Neural progenitor cell (in vitro differentiated cells): ENCODE data around the gene AUTS2. TPM values are rescaled to one million over a fixed set of nuclear protein-coding genes. Genes with fewer than 3 reads are reported as not detected.

ENCODE experiments used
- DNase-seq: peaks from one replicate; pipeline ENCODE4 v3.0.0-alpha.2; 2016; ENCODE audit warnings: low spot score
- H2AFZ ChIP-seq: fragments of 200-600 bp; sonication (generic); replicated peaks from 2 replicates; pipeline ENCODE4 v1.6.1; 2016; ENCODE audit warnings: antibody characterized with exemption
- H3F3A ChIP-seq: fragments of 200-600 bp; sonication (generic); 2 replicates; pipeline ENCODE4 v1.6.1; 2016; ENCODE audit warnings: antibody characterized with exemption, low read depth
- H3K27ac ChIP-seq: fragments of 200-600 bp; sonication (generic); 2 replicates; pipeline ENCODE4 v1.5.1; 2016; ENCODE audit warnings: mild to moderate bottlenecking
- H3K27me3 ChIP-seq: fragments of 200-600 bp; sonication (generic); 2 replicates; pipeline ENCODE4 v1.6.1; 2016; ENCODE audit warnings: mild to moderate bottlenecking, moderate library complexity
- H3K36me3 ChIP-seq: fragments of 200-600 bp; sonication (generic); 2 replicates; pipeline ENCODE4 v1.5.1; 2016
- H3K4me1 ChIP-seq: fragments of 200-600 bp; sonication (generic); 2 replicates; pipeline ENCODE4 v1.6.1; 2016; ENCODE audit warnings: mixed run types
- H3K4me2 ChIP-seq: fragments of 200-600 bp; sonication (generic); 2 replicates; pipeline ENCODE4 v1.6.1; 2016
- H3K4me3 ChIP-seq: fragments of 200-600 bp; sonication (generic); 2 replicates; pipeline ENCODE4 v1.5.1; 2016
- H3K79me2 ChIP-seq: fragments of 200-600 bp; sonication (generic); 2 replicates; pipeline ENCODE4 v1.6.1; 2016; ENCODE audit warnings: low read depth
- H3K9ac ChIP-seq: fragments of 200-600 bp; sonication (generic); 2 replicates; pipeline ENCODE4 v1.6.1; 2016
- H3K9me3 ChIP-seq: fragments of 200-600 bp; sonication (generic); 2 replicates; pipeline ENCODE4 v1.5.1; 2016; ENCODE audit warnings: low read depth
- H4K20me1 ChIP-seq: fragments of 200-600 bp; sonication (generic); 2 replicates; pipeline ENCODE4 v1.6.1; 2016; ENCODE audit warnings: low read depth
- H3K27ac Mint-ChIP-seq: 3 replicates; pipeline ENCODE4 v1.8.0; 2021; ENCODE audit warnings: mixed read lengths
- H3K27me3 Mint-ChIP-seq: 2 replicates; pipeline ENCODE4 v1.8.0; 2022; ENCODE audit warnings: low read depth, mild to moderate bottlenecking, inconsistent platforms, moderate library complexity, mixed read lengths; ENCODE audit not compliant: insufficient read depth
- H3K36me3 Mint-ChIP-seq: 3 replicates; pipeline ENCODE4 v1.8.0; 2021; ENCODE audit warnings: mixed read lengths
- H3K4me1 Mint-ChIP-seq: 3 replicates; pipeline ENCODE4 v1.8.0; 2021; ENCODE audit warnings: mixed read lengths
- H3K4me3 Mint-ChIP-seq: 3 replicates; pipeline ENCODE4 v1.8.0; 2021; ENCODE audit warnings: mild to moderate bottlenecking, moderate library complexity, mixed read lengths
- H3K9me3 Mint-ChIP-seq: 3 replicates; pipeline ENCODE4 v1.8.0; 2020; ENCODE audit warnings: mixed read lengths
- CTCF ChIP-seq: fragments of 200-600 bp; sonication (generic); IDR thresholded peaks from 2 replicates; pipeline ENCODE4 v1.5.1; 2017; ENCODE audit warnings: antibody characterized with exemption, mild to moderate bottlenecking
- EZH2 ChIP-seq: fragments of 200-600 bp; sonication (generic); IDR thresholded peaks from 2 replicates; pipeline ENCODE4 v1.6.1; 2017; ENCODE audit warnings: antibody characterized with exemption, mild to moderate bottlenecking, moderate library complexity
- EZH2phosphoT487 ChIP-seq: fragments of 200-600 bp; sonication (generic); IDR thresholded peaks from 2 replicates; pipeline ENCODE4 v1.6.1; 2017; ENCODE audit warnings: antibody characterized with exemption
- total RNA-seq: library from RNA; depleted of rRNA; stranded (reverse); fragments of >200 nt; gene quantifications from 2 replicates; pipeline ENCODE4 v1.2.3, GENCODE V29; 2015; ENCODE audit warnings: low replicate concordance

Gene AUTS2
- total RNA-seq, 1 donor from 2014 or later: 50.0 TPM

- no peaks in the 10 kb centered on the region for H3K79me2 ChIP-seq
- no peak overlapping the region for H3K9ac ChIP-seq
- peaks cover 2% of the 10 kb centered on the region for H3K36me3 Mint-ChIP-seq
- no peaks in the 10 kb centered on the region for H3K9me3 Mint-ChIP-seq
- no peaks in the 10 kb centered on the region for H4K20me1 ChIP-seq
- H3K27ac Mint-ChIP-seq: no peak overlapping the region
- H3K4me1 Mint-ChIP-seq: peaks cover 21% of the 10 kb centered on the region
- no peak overlapping the region for H3K4me3 Mint-ChIP-seq
- DNase-seq: no peak
- H3K27ac ChIP-seq: no peak overlapping the region
- H2AFZ ChIP-seq: no peak overlapping the region
- H3K4me2 ChIP-seq: no peak overlapping the region
- no peaks in the 10 kb centered on the region for H3K36me3 ChIP-seq
- no peak overlapping the region for H3K4me3 ChIP-seq
- no peaks in the 10 kb centered on the region for H3K27me3 ChIP-seq
- TF ChIP-seq EZH2phosphoT487: no peak
- TF ChIP-seq EZH2: no peak
- no peaks in the 10 kb centered on the region for H3F3A ChIP-seq
- H3K9me3 ChIP-seq: no peaks in the 10 kb centered on the region
- H3K27me3 Mint-ChIP-seq: no peaks in the 10 kb centered on the region
- peaks cover 13% of the 10 kb centered on the region for H3K4me1 ChIP-seq
Measured at GRCh38 chr7:70137126-70137525, 538.9 kb downstream of the AUTS2 start.

- H3K9ac ChIP-seq: no peak overlapping the region
- Mint-ChIP-seq H3K9me3 (no peaks in the 10 kb centered on the region), H3K27me3 (no peaks in the 10 kb centered on the region), H3K27ac (no peak overlapping the region), H3K4me1 (no peaks in the 10 kb centered on the region), H3K36me3 (no peaks in the 10 kb centered on the region), H3K4me3 (no peak overlapping the region)
- H3K27ac ChIP-seq: no peak overlapping the region
- H3K4me2 ChIP-seq: no peak overlapping the region
- no peaks in the 10 kb centered on the region for H3F3A ChIP-seq
- no peak overlapping the region for H3K4me3 ChIP-seq
- H4K20me1 ChIP-seq: no peaks in the 10 kb centered on the region
- no peaks in the 10 kb centered on the region for H3K27me3 ChIP-seq
- H3K9me3 ChIP-seq: no peaks in the 10 kb centered on the region
- H2AFZ ChIP-seq: no peak overlapping the region
- no peaks in the 10 kb centered on the region for H3K36me3 ChIP-seq
- no peaks in the 10 kb centered on the region for H3K79me2 ChIP-seq
- H3K4me1 ChIP-seq: no peaks in the 10 kb centered on the region
- no peak for TF ChIP-seq CTCF
- no peak for TF ChIP-seq EZH2phosphoT487
- TF ChIP-seq EZH2: no peak
- DNase-seq: no peak
Measured at GRCh38 chr7:70142247-70142932, 544.1 kb downstream of the AUTS2 start.

- Mint-ChIP-seq H3K27me3 (no peaks in the 10 kb centered on the region), H3K9me3 (no peaks in the 10 kb centered on the region), H3K36me3 (no peaks in the 10 kb centered on the region), H3K27ac (no peak overlapping the region), H3K4me1 (no peaks in the 10 kb centered on the region), H3K4me3 (no peak overlapping the region)
- TF ChIP-seq CTCF (no peak), EZH2phosphoT487 (no peak), EZH2 (no peak)
- Histone ChIP-seq H4K20me1 (no peaks in the 10 kb centered on the region), H3K4me3 (no peak overlapping the region), H3K27ac (no peak overlapping the region), H3K36me3 (no peaks in the 10 kb centered on the region), H3K9me3 (no peaks in the 10 kb centered on the region), H3K4me2 (no peak overlapping the region), H3K27me3 (no peaks in the 10 kb centered on the region), H3K4me1 (no peaks in the 10 kb centered on the region), H3F3A (no peaks in the 10 kb centered on the region), H3K79me2 (no peaks in the 10 kb centered on the region), H3K9ac (no peak overlapping the region), H2AFZ (no peak overlapping the region)
- DNase-seq: no peak
Measured at GRCh38 chr7:70143075-70144044, 545.1 kb downstream of the AUTS2 start.
